Measurements from ENCODE around the gene OR51B4. TPM values are rescaled to one million over a fixed set of nuclear protein-coding genes. Genes with fewer than 3 reads are reported as not detected.

OR51B4 gene
- total RNA-seq, 1 donor from 2014 or later: not detected

DNA sequence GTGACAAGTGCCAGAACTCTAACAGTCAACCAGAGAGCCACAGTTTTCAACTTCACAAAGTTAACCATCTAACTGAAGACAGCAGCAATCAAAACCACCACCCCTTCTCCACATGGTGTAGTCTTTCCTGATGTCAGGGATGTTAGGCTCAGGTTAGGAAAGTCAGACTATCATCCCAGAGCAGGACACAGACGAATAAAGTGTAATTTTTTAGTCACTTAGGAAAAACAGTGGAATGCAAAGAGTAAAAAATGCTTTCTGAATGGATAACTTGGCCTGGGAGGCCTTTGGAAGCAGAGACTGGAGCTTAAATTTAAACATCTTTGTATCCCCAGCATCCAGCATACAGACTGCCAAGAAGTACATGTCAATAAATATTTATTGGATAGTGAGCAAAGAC, 15.4 kb downstream of the OR51B4 start:
- Histone ChIP-seq H3K36me3 (no peaks in the 10 kb centered on the region), H3K4me3 (no peak overlapping the region), H3K27me3 (no peaks in the 10 kb centered on the region), H3K9me3 (no peaks in the 10 kb centered on the region), H3K27ac (no peak overlapping the region), H3K4me1 (no peaks in the 10 kb centered on the region)
- ATAC-seq (no peak), DNase-seq (no peak)
- intact Hi-C loops (cut with DNase I): no loop called here
- TF ChIP-seq, protein P1, sequence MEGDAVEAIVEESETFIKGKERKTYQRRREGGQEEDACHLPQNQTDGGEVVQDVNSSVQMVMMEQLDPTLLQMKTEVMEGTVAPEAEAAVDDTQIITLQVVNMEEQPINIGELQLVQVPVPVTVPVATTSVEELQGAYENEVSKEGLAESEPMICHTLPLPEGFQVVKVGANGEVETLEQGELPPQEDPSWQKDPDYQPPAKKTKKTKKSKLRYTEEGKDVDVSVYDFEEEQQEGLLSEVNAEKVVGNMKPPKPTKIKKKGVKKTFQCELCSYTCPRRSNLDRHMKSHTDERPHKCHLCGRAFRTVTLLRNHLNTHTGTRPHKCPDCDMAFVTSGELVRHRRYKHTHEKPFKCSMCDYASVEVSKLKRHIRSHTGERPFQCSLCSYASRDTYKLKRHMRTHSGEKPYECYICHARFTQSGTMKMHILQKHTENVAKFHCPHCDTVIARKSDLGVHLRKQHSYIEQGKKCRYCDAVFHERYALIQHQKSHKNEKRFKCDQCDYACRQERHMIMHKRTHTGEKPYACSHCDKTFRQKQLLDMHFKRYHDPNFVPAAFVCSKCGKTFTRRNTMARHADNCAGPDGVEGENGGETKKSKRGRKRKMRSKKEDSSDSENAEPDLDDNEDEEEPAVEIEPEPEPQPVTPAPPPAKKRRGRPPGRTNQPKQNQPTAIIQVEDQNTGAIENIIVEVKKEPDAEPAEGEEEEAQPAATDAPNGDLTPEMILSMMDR (IDR thresholded peaks at IDR 0.05): no peak

DNA sequence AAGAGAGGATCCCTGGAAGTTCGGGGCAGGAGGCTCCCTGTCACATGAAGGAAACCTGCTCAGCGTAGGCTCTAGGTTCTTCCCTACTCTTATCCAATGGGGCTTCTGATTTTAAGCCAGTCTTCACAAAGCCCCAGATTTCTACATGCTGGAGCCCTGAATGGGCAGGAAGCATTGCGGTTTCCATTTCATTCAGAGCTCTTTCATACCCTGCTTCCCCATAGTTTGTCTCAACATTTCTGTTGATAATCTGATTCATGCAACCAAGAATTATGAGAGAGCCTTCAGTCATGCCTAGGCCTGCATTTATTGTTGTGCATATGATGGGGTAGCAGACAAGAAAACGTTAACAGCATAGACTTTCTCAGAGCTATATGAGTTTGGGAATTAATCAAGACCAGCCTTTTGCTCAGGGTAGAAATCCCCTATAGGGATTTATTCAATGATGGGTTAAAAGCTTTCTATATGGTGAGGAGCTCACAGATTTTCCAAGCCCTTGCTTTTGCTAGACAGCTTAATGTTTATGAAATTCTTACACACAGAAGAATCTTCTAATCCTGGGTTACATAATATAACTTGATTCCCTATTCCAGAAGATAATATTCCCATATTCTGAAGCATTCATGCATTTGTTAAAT, 15.9 kb downstream of the OR51B4 start:
- Histone ChIP-seq H3K4me3 (no peak overlapping the region), H3K27me3 (no peaks in the 10 kb centered on the region), H3K4me1 (no peaks in the 10 kb centered on the region), H3K9me3 (no peaks in the 10 kb centered on the region), H3K36me3 (no peaks in the 10 kb centered on the region), H3K27ac (no peak overlapping the region)
- intact Hi-C loops (cut with DNase I): no loop called here
- no peak for DNase-seq
- ATAC-seq: no peak
- TF ChIP-seq, protein P1 (IDR thresholded peaks at IDR 0.05): no peak

DNA sequence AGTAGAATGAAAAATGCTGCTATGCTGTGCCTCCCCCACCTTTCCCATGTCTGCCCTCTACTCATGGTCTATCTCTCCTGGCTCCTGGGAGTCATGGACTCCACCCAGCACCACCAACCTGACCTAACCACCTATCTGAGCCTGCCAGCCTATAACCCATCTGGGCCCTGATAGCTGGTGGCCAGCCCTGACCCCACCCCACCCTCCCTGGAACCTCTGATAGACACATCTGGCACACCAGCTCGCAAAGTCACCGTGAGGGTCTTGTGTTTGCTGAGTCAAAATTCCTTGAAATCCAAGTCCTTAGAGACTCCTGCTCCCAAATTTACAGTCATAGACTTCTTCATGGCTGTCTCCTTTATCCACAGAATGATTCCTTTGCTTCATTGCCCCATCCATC, 17.1 kb downstream of the OR51B4 start:
- no peak overlapping the region for H3K4me3 ChIP-seq
- no peaks in the 10 kb centered on the region for H3K9me3 ChIP-seq
- intact Hi-C loops (cut with DNase I): no loop called here
- H3K36me3 ChIP-seq: no peaks in the 10 kb centered on the region
- TF ChIP-seq, protein P1 (IDR thresholded peaks at IDR 0.05): no peak
- H3K4me1 ChIP-seq: no peaks in the 10 kb centered on the region
- H3K27ac ChIP-seq: no peak overlapping the region
- no peak for ATAC-seq
- DNase-seq: no peak
- H3K27me3 ChIP-seq: no peaks in the 10 kb centered on the region

DNA sequence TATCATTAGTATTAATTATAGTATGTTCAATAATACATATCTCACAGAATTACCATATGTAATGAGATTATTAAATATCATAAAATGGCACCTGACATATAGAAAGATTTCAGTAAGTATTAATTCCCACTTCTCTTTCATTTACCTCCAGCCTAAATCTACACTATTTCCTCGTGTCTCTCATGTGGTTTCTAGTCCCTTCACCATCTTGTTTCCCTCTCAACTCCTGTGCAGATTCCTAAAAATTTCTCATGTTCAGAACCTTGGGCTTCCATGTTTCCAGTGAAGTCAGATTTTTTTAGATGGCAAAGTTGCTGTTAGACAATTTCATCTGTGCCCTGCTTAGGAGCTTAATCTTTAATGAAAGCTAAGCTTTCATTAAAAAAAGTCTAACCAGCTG, 17.9 kb downstream of the OR51B4 start:
- Histone ChIP-seq H3K9me3 (no peaks in the 10 kb centered on the region), H3K27ac (no peak overlapping the region), H3K27me3 (no peaks in the 10 kb centered on the region), H3K4me1 (no peaks in the 10 kb centered on the region), H3K36me3 (no peaks in the 10 kb centered on the region), H3K4me3 (no peak overlapping the region)
- ATAC-seq (no peak), DNase-seq (no peak)
- TF ChIP-seq, protein P1 (IDR thresholded peaks at IDR 0.05): no peak
- intact Hi-C loops (cut with DNase I): no loop called here

DNA sequence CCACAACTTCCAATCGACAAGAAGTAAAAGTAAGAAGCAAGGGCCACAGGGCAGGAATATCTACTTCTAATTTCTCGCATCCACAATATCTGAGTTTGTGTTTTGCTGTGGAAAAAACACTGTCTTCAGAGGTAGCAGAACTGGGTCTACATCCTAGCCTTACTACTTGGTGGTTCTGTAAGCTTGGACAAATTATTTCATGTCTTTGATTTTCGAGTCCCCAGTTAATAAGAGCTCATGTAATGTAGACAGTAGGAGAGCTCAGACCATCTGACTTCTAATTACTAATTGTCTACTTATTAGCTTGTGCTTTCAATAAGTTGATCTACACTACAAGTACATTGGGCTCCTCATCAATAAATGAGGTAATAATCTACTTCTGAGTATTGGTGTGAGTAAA, 18.7 kb downstream of the OR51B4 start:
- H3K27ac ChIP-seq: no peak overlapping the region
- no peaks in the 10 kb centered on the region for H3K27me3 ChIP-seq
- DNase-seq (no peak), ATAC-seq (no peak)
- no peaks in the 10 kb centered on the region for H3K9me3 ChIP-seq
- no peaks in the 10 kb centered on the region for H3K4me1 ChIP-seq
- TF ChIP-seq, protein P1 (IDR thresholded peaks at IDR 0.05): no peak
- H3K4me3 ChIP-seq: no peak overlapping the region
- intact Hi-C loops (cut with DNase I): no loop called here
- H3K36me3 ChIP-seq: no peaks in the 10 kb centered on the region

DNA sequence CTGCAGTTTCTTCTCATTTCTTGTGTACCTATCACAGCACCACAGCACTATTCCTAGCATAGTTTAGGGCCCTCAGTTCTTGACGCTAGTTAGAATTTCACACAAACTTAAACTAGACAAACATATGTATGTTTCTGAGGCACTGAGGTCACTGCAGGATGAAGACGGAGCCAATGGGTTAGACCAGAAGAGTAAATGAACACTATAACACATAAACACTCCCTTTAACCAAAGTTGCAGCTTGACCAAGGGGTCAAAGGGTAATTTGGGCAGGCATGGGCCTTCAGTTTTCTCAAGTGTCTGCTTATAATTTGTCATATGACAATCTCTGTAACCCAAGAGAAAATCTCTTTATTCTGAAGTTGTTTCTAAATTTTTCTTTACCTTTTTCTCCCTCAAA, 19.1 kb downstream of the OR51B4 start:
- no peak for ATAC-seq
- Histone ChIP-seq H3K4me3 (no peak overlapping the region), H3K27me3 (no peaks in the 10 kb centered on the region), H3K4me1 (no peaks in the 10 kb centered on the region), H3K36me3 (no peaks in the 10 kb centered on the region), H3K27ac (no peak overlapping the region), H3K9me3 (no peaks in the 10 kb centered on the region)
- DNase-seq: no peak
- TF ChIP-seq, protein P1 (IDR thresholded peaks at IDR 0.05): no peak
- intact Hi-C loops (cut with DNase I): no loop called here

Measured in upper lobe of right lung (tissue), 1 donor.